Fibroblast of mammary gland (primary cell): ENCODE results near the gene GRM4.

Experiments
- DNase-seq: peaks from one replicate; pipeline ENCODE4 v3.0.0-alpha.2; 2010; ENCODE audit warnings: low read depth
- H3K4me3 ChIP-seq: 2 replicates; pipeline ENCODE4 v1.5.1; 2011; ENCODE audit warnings: low read depth, mild to moderate bottlenecking, low read length, moderate library complexity; ENCODE audit not compliant: control insufficient read depth
- CTCF ChIP-seq: conservative IDR thresholded peaks from 2 replicates; pipeline ENCODE4 v1.5.1; 2011; ENCODE audit warnings: low read depth, low read length, inconsistent platforms; ENCODE audit not compliant: control insufficient read depth, insufficient read depth

GRM4 gene

GRCh38 chr6:33980176-33981175 lies 165.4 kb downstream of the GRM4 start:
- no peak for DNase-seq
- H3K4me3 ChIP-seq, result no peak overlapping the region
- TF ChIP-seq CTCF, result no peak

- no peak for DNase-seq
- H3K4me3 ChIP-seq, result no peak overlapping the region
- no peak for TF ChIP-seq CTCF
Observed at GRCh38 chr6:33979750-33980149, 166.1 kb downstream of the GRM4 start.

GRCh38 chr6:33978412-33979150 lies 167.3 kb downstream of the GRM4 start:
- DNase-seq, result no peak
- no peak overlapping the region for H3K4me3 ChIP-seq
- no peak for TF ChIP-seq CTCF

- DNase-seq, result no peak
- TF ChIP-seq CTCF, result no peak
- H3K4me3 ChIP-seq, result no peak overlapping the region
Observed at GRCh38 chr6:33977606-33978411, 168.1 kb downstream of the GRM4 start.

- TF ChIP-seq CTCF, result no peak
- no peak for DNase-seq
Observed at GRCh38 chr6:33976437-33977360, 169.2 kb downstream of the GRM4 start.

More at GRCh38 chr6:33976437-33977360, 169.2 kb downstream of the GRM4 start:
- no peak overlapping the region for H3K4me3 ChIP-seq
